GM18499 (cell line): ENCODE data around the gene PPEF2.

Experiments
- ATAC-seq: cut with Tn5 transposase; IDR thresholded peaks from one replicate; pipeline ENCODE4 v1.9.1; 2021; ENCODE audit warnings: moderate number of reproducible peaks; ENCODE audit not compliant: insufficient read depth, unreplicated experiment

PPEF2 gene

GRCh38 chr4:75841641-75842520 is 60.4 kb downstream of the PPEF2 start:
- no peak for ATAC-seq

GRCh38 chr4:75834772-75835154 is 67.5 kb downstream of the PPEF2 start:
- no peak for ATAC-seq

- no peak for ATAC-seq
Measured at GRCh38 chr4:75834095-75834771, 68.0 kb downstream of the PPEF2 start.

GRCh38 chr4:75831856-75832405 is 70.3 kb downstream of the PPEF2 start:
- no peak for ATAC-seq

GRCh38 chr4:75830906-75831305 is 71.3 kb downstream of the PPEF2 start:
- no peak for ATAC-seq

- no peak for ATAC-seq
Measured at GRCh38 chr4:75823812-75824211, 78.4 kb downstream of the PPEF2 start.

GRCh38 chr4:75822416-75822815 is 79.8 kb downstream of the PPEF2 start:
- no peak for ATAC-seq

- no peak for ATAC-seq
Measured at GRCh38 chr4:75821966-75822365, 80.3 kb downstream of the PPEF2 start.

- ATAC-seq = no peak
Measured at GRCh38 chr4:75821216-75821615, 81.0 kb downstream of the PPEF2 start.

GRCh38 chr4:75820676-75821075 is 81.6 kb downstream of the PPEF2 start:
- ATAC-seq = no peak

- ATAC-seq = no peak
Measured at GRCh38 chr4:75820197-75820596, 82.1 kb downstream of the PPEF2 start.

- no peak for ATAC-seq
Measured at GRCh38 chr4:75819121-75819520, 83.1 kb downstream of the PPEF2 start.

- no peak for ATAC-seq
Measured at GRCh38 chr4:75817901-75818300, 84.4 kb downstream of the PPEF2 start.
